Measurements from ENCODE around the gene FARSA. TPM values are rescaled to one million over a fixed set of nuclear protein-coding genes. Genes with fewer than 3 reads are reported as not detected.

The FARSA gene
- total and polyA plus RNA-seq, 2 donors: 27.2 to 51.3 TPM

Small RNAs within 50 kb of the gene (small RNA-seq; reads per million reads assigned to genes)
- gene MIR5695 (0.68 reads per million, percentile 61 among the genes with 10 or more reads in this experiment), gene MIR6515 (0.12 reads per million)

Other genes starting within 250 kb of the FARSA start
- not detected for gene GNG14, start 245.7 kb downstream of the FARSA start, total RNA-seq
- gene GNG14, start 245.7 kb downstream of the FARSA start, polyA plus RNA-seq: not detected
- 2.6 TPM for gene FBXW9, start 237.1 kb downstream of the FARSA start, total RNA-seq
- gene FBXW9, start 237.1 kb downstream of the FARSA start, polyA plus RNA-seq: 8.9 TPM
- gene TNPO2, start 209.8 kb downstream of the FARSA start, total RNA-seq: 35.4 TPM
- 50.7 TPM for gene TNPO2, start 209.8 kb downstream of the FARSA start, polyA plus RNA-seq
- gene TRIR, start 199.0 kb downstream of the FARSA start, total RNA-seq: 59.5 TPM
- 285 TPM for gene TRIR, start 199.0 kb downstream of the FARSA start, polyA plus RNA-seq
- gene GET3, start 196.2 kb downstream of the FARSA start, total RNA-seq: 22.7 TPM
- gene GET3, start 196.2 kb downstream of the FARSA start, polyA plus RNA-seq: 84.4 TPM
- not detected for gene BEST2, start 181.9 kb downstream of the FARSA start, total RNA-seq
- not detected for gene BEST2, start 181.9 kb downstream of the FARSA start, polyA plus RNA-seq
- gene HOOK2, start 158.2 kb downstream of the FARSA start, total RNA-seq: 30.2 TPM
- 28.4 TPM for gene HOOK2, start 158.2 kb downstream of the FARSA start, polyA plus RNA-seq
- gene JUNB, start 142.2 kb downstream of the FARSA start, total RNA-seq: 107 TPM
- 545 TPM for gene JUNB, start 142.2 kb downstream of the FARSA start, polyA plus RNA-seq
- 74.2 TPM for gene PRDX2, start 131.9 kb downstream of the FARSA start, total RNA-seq
- 245 TPM for gene PRDX2, start 131.9 kb downstream of the FARSA start, polyA plus RNA-seq
- gene THSD8, start 131.6 kb downstream of the FARSA start, total RNA-seq: not detected
- not detected for gene THSD8, start 131.6 kb downstream of the FARSA start, polyA plus RNA-seq
- 9.5 TPM for gene RNASEH2A, start 127.1 kb downstream of the FARSA start, total RNA-seq
- 12.8 TPM for gene RNASEH2A, start 127.1 kb downstream of the FARSA start, polyA plus RNA-seq
- gene RTBDN, start 99.1 kb downstream of the FARSA start, total RNA-seq: not detected
- 0.65 TPM for gene RTBDN, start 99.1 kb downstream of the FARSA start, polyA plus RNA-seq
- gene MAST1, start 95.2 kb downstream of the FARSA start, total RNA-seq: 0.74 TPM
- gene MAST1, start 95.2 kb downstream of the FARSA start, polyA plus RNA-seq: 1.1 TPM
- 10.6 TPM for gene DNASE2, start 52.3 kb downstream of the FARSA start, total RNA-seq
- 58.9 TPM for gene DNASE2, start 52.3 kb downstream of the FARSA start, polyA plus RNA-seq
- gene KLF1, start 46.5 kb downstream of the FARSA start, total RNA-seq: 0.26 TPM
- gene KLF1, start 46.5 kb downstream of the FARSA start, polyA plus RNA-seq: 0.08 TPM
- gene GCDH, start 42.6 kb downstream of the FARSA start, total RNA-seq: 13.8 TPM
- gene GCDH, start 42.6 kb downstream of the FARSA start, polyA plus RNA-seq: 54.5 TPM
- gene SYCE2, start 14.4 kb downstream of the FARSA start, total RNA-seq: 0.85 TPM
- gene SYCE2, start 14.4 kb downstream of the FARSA start, polyA plus RNA-seq: 0.10 TPM
- 350 TPM for gene CALR, start 4.9 kb upstream of the FARSA start, total RNA-seq
- gene CALR, start 4.9 kb upstream of the FARSA start, polyA plus RNA-seq: 366 TPM
- gene RAD23A, start 12.2 kb upstream of the FARSA start, total RNA-seq: 29.5 TPM
- 129 TPM for gene RAD23A, start 12.2 kb upstream of the FARSA start, polyA plus RNA-seq
- 7.3 TPM for gene GADD45GIP1, start 23.5 kb upstream of the FARSA start, total RNA-seq
- 45.9 TPM for gene GADD45GIP1, start 23.5 kb upstream of the FARSA start, polyA plus RNA-seq
- not detected for gene DAND5, start 35.9 kb upstream of the FARSA start, total RNA-seq
- not detected for gene DAND5, start 35.9 kb upstream of the FARSA start, polyA plus RNA-seq
- 83.5 TPM for gene NFIX, start 61.8 kb upstream of the FARSA start, total RNA-seq
- gene NFIX, start 61.8 kb upstream of the FARSA start, polyA plus RNA-seq: 88.6 TPM
- 4.8 TPM for gene LYL1, start 169.1 kb upstream of the FARSA start, total RNA-seq
- gene LYL1, start 169.1 kb upstream of the FARSA start, polyA plus RNA-seq: 15.7 TPM
- 16.5 TPM for gene TRMT1, start 183.0 kb upstream of the FARSA start, total RNA-seq
- gene TRMT1, start 183.0 kb upstream of the FARSA start, polyA plus RNA-seq: 31.2 TPM
- 10.2 TPM for gene NACC1, start 184.6 kb upstream of the FARSA start, total RNA-seq
- 25.7 TPM for gene NACC1, start 184.6 kb upstream of the FARSA start, polyA plus RNA-seq
- 26.4 TPM for gene STX10, start 216.7 kb upstream of the FARSA start, total RNA-seq
- 76.1 TPM for gene STX10, start 216.7 kb upstream of the FARSA start, polyA plus RNA-seq
- 17.0 TPM for gene IER2, start 216.7 kb upstream of the FARSA start, total RNA-seq
- gene IER2, start 216.7 kb upstream of the FARSA start, polyA plus RNA-seq: 268 TPM

All from urinary bladder (tissue), 2 donors.